H4 (cell line): ENCODE measurements around the gene C3orf70. TPM values are rescaled to one million over a fixed set of nuclear protein-coding genes. Genes with fewer than 3 reads are reported as not detected.

Experiments
- DNase-seq: peaks from one replicate; pipeline ENCODE4 v3.0.0-alpha.2; 2015; ENCODE audit warnings: low spot score
- total RNA-seq: library from RNA; depleted of rRNA; stranded (reverse); fragments of >200 nt; shearing (Covaris generic); gene quantifications from 2 replicates; pipeline ENCODE4 v1.2.3, GENCODE V29; 2014; rRNA removed

C3orf70 gene
- total RNA-seq, 1 experiment from 2014 or later, result 2.8 TPM

DNA sequence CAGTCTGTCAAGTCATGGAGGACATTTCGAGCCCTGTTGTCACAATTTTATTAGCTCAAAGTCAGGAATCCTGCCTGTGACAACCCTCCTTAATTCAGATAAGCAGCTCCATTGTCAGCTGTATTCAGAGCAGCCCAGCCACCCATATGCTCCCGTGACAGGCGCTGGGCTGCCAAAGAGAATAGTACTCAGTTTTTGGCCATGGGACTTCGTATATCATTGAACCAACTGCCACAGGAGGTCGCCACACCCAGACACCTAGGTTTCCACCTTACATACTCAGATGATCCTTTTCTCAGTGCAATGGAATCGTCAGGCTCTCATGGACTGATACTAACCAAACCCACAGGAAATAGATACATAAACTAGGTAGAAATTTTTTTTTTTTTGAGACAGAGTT, 100.2 kb downstream of the C3orf70 start:
- no peak for DNase-seq

DNA sequence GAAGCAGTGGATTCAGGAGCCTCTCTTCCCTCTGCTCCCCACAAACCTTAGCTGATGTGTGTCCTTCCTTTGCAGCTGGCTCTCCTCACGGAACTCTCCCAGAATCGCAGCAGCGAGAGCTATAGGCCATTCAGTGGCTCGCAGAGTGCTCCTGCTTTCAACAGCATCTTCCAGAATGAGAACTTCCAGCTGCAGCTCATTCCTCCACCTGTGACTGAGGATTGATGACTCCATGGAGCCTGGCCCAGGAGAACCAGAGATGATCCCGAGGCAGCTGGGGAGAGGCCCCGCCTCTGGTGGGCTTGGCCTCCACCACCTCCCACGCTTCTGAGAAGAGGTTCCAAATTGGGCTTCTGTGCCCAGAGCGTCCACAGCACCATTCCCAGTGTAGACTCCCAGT, 101.1 kb downstream of the C3orf70 start:
- DNase-seq, result no peak

DNA sequence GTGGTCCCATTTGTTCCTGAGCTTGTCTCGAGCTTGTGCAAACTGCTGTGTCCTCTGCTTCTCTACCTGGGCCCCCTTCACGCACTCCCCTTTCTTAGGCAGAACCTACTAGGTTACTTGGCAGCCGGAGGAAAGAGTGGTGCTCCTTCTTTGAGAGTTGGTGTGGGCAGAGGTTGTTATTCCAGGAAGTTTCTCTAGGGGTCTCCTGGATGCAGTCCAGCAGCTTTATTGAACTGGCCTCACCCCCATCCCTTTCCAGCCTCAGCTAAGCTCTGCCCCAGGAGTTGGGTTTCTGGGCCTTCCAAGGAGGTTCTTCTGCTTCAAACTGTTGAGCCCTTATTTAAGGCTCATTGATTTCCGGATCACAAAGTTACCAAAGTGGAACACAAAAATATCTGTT, 103.2 kb downstream of the C3orf70 start:
- no peak for DNase-seq

DNA sequence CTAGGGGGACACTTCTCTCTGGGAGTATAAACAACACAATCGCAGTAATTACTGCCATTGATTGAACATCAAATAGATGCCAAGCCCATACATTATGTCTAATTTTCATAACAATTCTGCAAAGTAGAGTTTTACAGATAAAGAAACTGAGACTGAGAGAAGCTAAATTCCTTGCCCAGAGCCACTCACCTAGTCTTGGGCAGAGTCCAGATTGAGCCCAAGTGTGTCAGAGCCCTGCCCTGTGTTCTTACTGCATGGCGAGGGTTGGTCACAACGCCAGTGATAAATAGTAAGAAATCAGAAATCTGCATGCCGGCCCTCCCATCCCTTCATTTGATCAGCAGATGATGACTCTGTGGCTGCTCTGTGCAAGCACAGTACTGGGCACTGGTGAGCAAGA, 106.3 kb downstream of the C3orf70 start:
- no peak for DNase-seq

DNA sequence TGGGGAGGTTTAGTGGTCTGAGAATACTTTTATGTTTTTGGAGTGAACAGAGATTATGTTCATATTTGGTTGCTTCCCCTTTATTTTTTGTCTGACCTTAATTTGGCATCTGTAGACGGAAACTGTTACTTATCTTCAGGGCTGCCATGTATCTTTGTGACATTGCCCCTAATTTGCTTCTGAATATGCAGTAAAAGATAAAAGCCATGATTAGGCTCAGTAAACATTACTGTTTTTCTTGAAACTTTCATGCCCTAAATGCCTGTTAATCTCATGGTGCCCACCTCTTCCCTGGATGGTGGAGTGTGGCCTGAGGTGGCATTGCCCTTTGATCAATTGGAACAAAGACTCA, 106.7 kb downstream of the C3orf70 start:
- no peak for DNase-seq

DNA sequence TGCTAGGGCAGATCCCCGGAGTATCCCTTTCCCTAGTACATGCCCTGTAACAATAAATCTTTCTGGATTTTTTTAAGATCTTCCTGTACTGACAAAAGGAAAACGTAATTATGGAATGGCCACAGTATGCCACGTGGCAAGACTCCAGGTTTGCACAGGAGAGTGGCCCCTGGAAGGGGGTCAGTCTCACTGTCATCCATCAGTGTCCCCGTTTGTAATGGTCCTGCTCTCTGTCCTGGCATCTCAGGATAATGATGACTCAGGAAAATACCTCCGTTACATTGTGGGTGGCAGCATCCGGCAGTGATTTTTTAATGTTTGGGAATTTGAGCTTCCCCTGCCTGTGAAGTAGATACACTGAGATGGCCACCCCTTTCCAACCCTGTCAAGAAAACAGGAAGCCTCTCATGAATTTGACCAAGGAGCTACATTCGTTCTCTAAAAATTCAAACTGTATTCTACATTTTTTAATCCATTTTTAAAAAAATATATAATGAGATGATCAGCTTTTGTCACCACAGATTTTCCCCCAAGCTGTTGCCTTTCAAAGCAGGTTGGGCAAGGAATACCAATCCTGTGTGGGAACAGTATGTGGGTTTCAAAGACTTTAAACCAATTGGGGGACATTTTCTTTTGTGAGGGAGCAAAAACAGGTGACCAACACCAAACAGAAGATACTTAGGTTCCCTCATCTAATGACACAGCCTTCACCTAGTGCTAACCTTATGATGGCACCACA, 110.4 kb downstream of the C3orf70 start:
- DNase-seq, result no peak

DNA sequence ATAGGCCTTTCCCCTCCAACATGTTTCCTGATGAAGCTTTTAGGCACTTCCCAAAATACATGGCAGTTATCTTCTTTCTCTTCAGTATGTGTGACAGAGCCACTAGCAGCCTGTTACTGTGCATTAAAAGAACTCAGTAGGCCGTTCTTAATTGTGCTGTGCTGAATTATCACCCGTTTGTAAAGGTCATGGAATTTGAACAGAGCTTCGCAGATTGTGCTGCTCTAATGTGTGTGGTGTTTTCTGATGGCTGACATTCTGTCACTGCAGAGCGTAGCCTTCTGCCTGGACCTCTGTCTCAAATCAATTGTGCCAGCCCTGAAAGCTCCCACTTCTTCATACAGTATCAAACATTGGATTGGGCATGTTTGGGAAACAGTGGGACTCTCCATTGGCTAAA, 111.3 kb downstream of the C3orf70 start:
- DNase-seq, result no peak

DNA sequence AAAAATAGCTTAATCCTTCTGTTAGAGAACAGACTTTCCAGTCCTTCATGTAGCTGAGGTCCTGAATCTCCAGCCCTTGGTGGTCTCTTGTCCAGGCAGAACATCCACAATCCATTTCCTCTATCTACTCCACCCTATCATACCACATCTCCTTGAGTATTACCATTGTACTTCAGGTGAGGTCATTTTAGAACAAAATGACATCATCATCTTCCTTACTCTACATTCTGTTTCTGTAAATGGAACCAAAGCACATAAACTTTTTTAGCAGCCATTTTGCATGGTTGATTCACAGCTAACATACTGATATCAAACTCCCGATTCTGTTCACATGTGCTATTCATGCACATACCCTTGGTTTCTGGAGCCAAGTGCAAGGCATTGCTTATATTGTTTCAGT, 112.4 kb downstream of the C3orf70 start:
- no peak for DNase-seq

DNA sequence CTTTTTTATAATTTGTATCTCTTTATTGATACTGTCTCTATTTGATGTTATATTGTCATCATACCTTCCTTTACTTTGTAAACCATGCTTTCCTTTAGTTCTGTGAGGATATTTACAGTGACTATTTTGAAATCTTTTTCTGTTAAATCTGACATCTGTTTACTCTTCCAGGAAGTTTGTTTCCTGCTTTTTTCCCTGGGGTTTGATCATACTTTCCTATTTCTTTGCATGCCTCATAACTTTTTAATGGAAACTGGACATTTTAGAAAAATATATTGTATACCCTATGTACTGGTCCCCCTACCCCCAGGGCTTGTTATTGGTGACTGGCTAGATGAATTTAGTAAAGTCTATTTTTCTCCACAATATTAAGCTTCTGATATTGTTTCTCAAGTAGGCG, 115.1 kb downstream of the C3orf70 start:
- no peak for DNase-seq

DNA sequence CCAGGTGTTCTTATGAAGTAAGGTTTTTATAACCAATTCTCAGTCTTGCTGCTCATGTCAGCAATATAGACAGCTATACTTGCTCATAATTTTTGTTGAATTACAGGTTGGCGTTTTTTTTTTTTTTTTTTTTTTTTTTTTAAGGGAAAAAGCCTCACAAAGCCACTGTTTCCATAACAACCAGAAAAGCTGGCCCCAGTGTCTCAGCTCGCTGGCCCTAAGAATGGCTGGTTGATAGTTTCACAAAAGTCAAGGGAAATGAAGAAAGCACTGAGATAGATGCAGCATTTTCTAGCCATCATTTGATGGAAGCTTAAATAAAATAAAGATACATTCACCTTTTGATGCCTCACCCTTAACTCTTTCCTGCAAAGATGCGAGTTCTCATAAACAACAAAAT, 121.9 kb downstream of the C3orf70 start:
- DNase-seq, result no peak

DNA sequence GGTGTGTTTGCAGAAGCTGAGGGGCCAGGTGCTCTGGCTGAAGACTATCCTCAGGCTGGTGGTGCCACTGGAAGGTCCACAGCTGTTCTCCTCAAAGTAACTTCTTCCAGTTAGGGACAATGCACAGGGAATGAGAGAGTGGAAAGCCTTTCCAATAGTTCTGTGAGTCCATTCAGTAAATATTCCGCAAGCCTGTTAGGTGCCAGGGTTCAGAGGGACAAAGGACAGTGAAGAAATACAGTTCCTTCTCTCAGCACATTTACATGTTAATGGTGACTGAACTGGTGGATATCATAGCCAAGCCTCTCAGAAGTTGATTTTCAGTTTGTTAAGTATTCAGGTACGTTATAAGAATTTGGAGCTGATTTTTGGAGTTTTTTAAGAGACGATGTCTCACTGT, 122.5 kb downstream of the C3orf70 start:
- DNase-seq, result no peak

DNA sequence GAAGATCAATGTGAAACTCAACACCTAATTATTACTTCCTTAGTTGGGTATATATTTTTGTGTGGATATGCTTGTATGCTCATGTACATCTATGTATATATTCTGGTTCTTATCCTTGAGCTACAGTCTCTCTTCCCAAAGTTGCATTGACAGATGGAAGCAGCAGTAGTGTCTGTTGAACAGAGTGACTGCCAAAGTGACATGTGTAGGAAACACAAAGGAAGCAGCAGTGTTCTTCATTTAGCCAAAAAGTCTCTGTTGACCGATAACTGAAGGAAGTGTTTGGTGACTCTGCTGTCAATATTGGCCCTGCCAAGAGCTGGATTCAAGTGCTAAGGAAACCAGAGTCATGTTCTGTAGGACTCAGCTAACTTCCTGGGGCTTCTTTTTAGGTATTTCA, 123.8 kb downstream of the C3orf70 start:
- no peak for DNase-seq

DNA sequence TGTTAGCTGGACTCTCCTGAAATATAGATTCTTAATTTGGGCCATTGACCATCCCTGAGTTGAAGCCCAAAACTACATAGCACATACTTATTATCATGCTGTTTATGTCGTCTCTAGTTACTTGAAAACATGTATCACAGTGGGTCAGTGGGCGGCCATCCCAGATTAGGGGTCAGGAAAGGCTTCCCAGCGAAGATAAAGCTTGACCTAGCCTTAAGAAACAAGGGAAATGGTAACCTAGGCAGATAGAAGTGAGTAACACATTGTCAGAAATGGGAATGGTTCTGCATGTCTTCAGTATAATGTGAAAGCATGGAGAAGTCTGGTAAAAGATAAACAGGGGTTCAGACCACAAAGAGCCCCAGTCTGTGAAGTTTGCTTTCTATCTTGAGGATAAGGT, 124.7 kb downstream of the C3orf70 start:
- DNase-seq, result no peak

Other genes starting within 250 kb of the C3orf70 start
- 3.6 and 4.7 TPM in 2 replicates for gene EHHADH, start 101.0 kb upstream of the C3orf70 start, total RNA-seq
- gene MAP3K13, start 210.1 kb upstream of the C3orf70 start, total RNA-seq, result 34.3 and 47.7 TPM in 2 replicates